ENCODE measurements around the gene PCDH15. TPM values are rescaled to one million over a fixed set of nuclear protein-coding genes. Genes with fewer than 3 reads are reported as not detected.

Gene PCDH15
- total and polyA plus RNA-seq, 9 of the 15 experiments (the other 6 are each of a cell fraction or from before 2014, with no cell fraction given) = not detected

DNA sequence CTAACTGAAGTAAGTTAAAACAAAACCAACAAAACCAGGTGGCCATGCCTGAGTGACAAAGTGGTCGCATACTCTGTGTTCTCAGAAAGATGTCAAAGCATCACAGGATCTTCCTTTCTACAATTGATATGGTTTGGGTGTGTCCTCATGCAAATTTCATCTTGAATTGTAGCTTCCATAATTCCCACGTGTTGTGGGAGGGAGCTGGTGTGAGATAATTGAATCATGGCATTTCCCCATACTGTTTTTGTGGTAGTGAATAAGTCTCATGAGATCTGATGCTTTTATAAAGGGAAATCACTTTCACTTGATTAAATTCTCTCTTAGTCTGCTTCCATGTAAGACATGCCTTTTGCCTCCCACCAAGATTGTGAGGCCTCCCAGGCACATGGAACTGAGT, 465.7 kb downstream of the PCDH15 start (continued):
- TF ChIP-seq, protein P1, sequence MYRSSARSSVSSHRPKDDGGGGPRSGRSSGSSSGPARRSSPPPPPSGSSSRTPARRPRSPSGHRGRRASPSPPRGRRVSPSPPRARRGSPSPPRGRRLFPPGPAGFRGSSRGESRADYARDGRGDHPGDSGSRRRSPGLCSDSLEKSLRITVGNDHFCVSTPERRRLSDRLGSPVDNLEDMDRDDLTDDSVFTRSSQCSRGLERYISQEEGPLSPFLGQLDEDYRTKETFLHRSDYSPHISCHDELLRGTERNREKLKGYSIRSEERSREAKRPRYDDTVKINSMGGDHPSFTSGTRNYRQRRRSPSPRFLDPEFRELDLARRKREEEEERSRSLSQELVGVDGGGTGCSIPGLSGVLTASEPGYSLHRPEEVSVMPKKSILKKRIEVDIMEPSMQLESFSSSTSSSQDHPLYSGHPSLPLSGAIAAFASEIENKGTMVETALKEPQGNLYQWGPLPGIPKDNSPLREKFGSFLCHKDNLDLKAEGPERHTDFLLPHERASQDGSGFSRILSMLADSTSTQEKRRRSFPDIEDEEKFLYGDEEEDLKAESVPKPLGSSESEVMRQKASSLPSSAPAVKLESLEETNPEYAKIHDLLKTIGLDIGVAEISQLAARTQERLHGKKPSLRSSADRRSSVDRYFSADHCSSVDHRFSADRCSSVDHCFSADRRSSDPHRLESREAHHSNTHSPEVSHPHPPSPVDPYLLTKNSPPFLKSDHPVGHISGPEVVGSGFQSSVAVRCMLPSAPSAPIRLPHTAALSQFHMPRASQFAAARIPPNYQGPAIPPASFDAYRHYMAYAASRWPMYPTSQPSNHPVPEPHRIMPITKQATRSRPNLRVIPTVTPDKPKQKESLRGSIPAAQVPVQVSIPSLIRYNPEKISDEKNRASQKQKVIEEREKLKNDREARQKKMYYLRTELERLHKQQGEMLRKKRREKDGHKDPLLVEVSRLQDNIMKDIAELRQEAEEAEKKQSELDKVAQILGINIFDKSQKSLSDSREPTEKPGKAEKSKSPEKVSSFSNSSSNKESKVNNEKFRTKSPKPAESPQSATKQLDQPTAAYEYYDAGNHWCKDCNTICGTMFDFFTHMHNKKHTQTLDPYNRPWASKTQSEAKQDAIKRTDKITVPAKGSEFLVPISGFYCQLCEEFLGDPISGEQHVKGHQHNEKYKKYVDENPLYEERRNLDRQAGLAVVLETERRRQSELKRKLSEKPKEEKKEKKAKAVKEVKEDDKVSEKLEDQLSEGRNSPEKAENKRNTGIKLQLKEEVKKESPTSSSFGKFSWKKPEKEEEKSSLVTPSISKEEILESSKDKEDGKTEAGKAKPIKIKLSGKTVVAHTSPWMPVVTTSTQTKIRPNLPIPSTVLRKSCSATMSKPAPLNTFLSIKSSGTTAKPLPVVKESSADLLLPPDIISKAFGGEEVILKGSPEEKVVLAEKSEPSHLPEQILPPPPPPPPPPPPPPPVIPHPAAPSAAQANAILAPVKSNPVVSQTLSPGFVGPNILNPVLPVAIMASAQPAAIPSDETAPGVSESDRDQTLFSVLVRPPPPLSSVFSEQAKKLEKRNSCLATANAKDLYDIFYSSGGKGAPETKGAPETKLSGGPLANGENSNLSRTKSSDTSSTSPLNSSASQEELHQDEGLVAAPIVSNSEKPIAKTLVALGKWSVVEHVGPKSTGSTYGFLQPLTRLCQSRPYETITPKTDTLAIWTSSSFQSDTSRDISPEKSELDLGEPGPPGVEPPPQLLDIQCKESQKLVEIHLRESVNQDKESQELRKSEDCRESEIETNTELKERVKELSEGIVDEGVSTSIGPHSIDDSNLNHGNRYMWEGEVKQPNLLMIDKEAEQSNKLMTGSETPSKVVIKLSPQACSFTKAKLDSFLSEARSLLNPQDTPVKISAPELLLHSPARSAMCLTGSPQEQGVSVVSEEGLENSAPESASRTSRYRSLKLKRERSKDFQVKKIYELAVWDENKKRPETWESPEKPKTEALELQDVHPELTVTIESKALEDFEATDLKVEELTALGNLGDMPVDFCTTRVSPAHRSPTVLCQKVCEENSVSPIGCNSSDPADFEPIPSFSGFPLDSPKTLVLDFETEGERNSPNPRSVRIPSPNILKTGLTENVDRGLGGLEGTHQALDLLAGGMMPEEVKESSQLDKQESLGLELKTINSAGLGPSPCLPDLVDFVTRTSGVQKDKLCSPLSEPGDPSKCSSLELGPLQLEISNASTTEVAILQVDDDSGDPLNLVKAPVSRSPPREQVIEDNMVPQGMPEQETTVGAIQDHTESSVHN (IDR thresholded peaks at IDR 0.05; ENCODE audit: borderline replicate concordance in 1 of 2, low read depth in 1 of 2) = no peak
- TF ChIP-seq, protein P2, sequence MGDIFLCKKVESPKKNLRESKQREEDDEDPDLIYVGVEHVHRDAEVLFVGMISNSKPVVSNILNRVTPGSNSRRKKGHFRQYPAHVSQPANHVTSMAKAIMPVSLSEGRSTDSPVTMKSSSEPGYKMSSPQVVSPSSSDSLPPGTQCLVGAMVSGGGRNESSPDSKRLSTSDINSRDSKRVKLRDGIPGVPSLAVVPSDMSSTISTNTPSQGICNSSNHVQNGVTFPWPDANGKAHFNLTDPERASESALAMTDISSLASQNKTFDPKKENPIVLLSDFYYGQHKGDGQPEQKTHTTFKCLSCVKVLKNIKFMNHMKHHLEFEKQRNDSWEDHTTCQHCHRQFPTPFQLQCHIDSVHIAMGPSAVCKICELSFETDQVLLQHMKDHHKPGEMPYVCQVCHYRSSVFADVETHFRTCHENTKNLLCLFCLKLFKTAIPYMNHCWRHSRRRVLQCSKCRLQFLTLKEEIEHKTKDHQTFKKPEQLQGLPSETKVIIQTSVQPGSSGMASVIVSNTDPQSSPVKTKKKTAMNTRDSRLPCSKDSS (IDR thresholded peaks at IDR 0.05; ENCODE audit: low read depth, partially characterized antibody) = no peak
- no peak for TF ChIP-seq SMARCC2 (IDR thresholded peaks at IDR 0.05; ENCODE audit: low read depth)
- no peak for TF ChIP-seq BDP1 (IDR thresholded peaks at IDR 0.05; ENCODE audit: insufficient read depth, insufficient read length)
- TF ChIP-seq ZFPM2 (CRISPR knock-in tag; IDR thresholded peaks at IDR 0.05) = no peak
- TF ChIP-seq FOXP1 (CRISPR knock-in tag; IDR thresholded peaks at IDR 0.05) = no peak
- TF ChIP-seq SMARCB1 (IDR thresholded peaks at IDR 0.05; ENCODE audit: insufficient read length, low read depth) = no peak

Measured in K562 (cell line).